GM18526 (cell line): ENCODE data around the gene CLDN22.
A peak's percentile ranks its signal among the peaks of the same experiment; 100 is the strongest.

ENCODE experiments used
- POLR2A ChIP-seq: IDR thresholded peaks from 3 replicates; pipeline ENCODE4 v1.6.1; 2011; ENCODE audit not compliant: insufficient read length; ENCODE audit errors: extremely low read depth

Gene CLDN22

DNA sequence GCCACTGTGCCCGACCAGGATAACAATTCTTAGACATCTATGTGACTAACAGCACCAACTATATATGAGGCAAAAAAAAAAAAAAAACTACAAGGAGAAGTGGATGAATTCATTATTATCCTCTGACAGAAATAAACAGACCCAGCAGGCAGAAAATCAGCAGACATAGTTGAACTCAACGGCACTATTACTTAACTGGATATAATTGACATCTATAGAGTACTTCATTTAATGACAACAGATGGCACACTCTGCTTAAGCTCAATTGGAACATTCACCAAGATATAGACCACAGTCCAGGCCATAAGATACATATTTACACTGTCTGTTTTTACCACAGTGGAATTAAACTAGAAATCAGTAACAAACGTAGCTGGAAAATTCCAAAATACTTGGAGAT, 13.3 kb downstream of the CLDN22 start:
- no peak for TF ChIP-seq POLR2A

DNA sequence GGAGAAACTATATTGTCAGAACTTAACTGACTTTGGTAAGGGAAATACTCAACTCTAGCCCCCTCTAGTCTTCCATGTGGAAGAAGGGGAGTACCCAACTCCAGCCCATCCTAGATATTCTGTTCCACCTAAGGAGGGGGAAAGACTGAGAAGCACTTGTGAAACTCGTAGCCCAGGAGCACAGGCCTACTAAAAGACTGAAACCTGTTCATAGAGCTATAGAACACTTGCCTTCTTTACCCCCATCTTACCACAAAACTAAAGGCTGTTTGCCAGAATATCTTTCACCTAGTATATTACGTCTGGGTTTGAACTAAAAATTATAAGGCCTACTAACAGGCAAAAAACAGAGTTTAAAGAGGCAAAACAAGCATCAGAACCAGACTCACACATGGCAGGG, 15.5 kb downstream of the CLDN22 start:
- TF ChIP-seq POLR2A = no peak

DNA sequence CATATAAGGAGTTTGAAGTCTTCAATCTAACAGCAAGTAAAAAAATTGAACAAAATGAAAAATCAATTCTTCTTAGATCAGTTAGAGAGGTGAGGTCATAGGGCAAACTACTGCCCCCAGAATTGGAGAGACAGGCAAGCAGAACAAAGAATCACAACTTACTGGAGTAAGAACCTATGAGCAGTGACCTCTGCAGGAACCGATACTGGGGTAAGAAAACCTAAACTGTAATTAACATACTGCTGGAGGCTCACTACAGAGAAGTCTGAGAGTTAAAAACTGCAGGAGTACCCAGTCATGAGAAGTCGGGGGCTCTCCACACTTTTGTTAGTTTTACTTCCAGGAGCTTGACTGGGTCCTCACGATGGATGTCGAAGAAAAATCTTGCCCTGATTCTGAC, 16.0 kb downstream of the CLDN22 start:
- no peak for TF ChIP-seq POLR2A

DNA sequence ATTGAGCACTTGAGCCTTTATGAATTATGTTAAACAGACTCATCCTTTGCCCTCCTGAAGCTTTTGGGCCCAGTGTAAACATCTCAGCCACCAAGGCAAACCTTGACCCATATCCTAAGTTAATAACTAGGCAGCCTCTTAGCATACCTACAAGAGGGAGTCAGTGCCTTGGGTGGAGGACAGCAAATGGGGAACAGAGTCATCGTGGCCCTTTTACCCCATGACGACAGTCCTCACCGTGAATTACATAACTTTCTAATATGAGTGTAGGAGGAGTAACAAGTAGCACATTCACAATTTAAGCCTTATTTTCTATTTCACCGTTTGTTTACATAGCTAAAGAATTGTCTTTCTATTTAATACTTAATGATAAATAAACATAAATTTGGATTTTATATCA, 16.8 kb downstream of the CLDN22 start:
- no peak for TF ChIP-seq POLR2A

DNA sequence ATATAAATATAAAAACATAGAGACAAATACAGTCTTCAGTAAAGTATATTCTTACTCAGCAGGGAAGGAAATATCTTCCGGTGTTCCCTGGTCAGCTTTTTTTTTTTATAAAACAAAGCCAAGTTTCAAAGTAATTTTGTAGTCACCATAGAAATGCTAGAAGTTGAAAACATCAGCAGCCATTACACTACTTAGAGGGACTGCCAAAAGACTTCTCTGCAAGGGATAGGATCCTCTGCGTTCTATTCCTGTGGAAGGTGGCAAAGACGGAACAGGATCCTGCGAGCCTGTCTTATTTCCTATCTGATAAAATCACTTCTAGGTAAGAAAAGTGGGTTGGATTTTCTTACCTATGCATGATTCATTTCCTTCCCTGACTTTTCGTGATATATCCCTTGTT, 19.4 kb downstream of the CLDN22 start:
- TF ChIP-seq POLR2A = no peak

GRCh38 chr4:183300070-183300469, 20.0 kb downstream of the CLDN22 start:
- no peak for TF ChIP-seq POLR2A

DNA sequence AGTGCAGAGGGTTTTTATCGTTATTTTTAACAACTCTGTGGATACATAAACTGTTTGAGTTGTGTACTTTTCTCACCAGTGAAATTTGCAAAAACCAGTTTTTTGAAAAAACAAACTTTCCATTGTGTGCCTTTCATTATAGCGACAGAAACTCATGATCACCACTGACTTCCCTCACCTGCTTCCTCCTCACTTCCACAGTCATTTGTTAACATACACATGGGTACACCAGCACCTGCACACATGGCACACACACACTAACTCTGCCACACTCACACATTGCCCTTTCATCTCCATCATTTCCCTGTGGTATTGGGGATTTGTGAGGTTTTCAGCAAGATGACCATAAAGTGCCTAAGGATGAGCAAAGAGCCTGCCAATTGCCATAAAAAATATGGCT, 20.6 kb downstream of the CLDN22 start:
- TF ChIP-seq POLR2A = no peak

DNA sequence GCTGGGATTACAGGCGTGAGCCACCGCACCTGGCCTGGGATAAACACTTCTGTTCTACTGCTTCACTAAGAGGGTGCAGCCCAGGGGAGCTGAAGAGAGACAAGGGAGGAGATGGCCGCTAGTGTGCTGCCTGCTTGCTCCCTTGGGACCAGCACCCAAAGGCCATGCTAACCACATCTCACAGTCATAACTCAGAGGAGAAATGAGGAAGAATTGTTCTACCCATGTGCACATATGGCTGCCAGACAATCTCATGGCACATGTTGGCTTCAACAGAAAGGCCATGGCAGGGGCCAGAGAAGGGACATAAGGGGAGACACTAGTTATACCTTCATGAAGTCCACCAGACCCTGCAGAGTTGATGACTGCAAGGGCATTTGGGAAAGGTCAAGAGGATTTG, 22.4 kb downstream of the CLDN22 start:
- TF ChIP-seq POLR2A = no peak

DNA sequence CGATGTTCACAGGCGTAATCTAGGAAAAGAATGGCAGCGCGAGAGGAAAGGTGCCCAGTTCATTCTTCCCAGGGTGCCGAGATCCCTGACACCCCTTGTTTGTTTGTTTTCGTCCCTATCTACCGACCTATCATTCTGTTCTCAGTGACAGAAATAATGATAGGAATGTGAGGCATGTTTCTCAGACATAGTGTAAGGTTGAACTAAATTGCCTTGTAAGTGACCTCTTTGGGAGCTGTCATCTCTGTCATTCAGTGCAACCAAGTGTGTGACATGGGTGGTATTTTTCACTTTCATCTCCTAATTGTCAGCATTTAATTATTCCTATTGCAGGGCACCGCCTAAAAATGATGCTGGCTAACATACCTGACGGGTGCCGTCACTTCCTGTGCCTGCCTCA, 24.4 kb downstream of the CLDN22 start:
- TF ChIP-seq POLR2A = no peak

DNA sequence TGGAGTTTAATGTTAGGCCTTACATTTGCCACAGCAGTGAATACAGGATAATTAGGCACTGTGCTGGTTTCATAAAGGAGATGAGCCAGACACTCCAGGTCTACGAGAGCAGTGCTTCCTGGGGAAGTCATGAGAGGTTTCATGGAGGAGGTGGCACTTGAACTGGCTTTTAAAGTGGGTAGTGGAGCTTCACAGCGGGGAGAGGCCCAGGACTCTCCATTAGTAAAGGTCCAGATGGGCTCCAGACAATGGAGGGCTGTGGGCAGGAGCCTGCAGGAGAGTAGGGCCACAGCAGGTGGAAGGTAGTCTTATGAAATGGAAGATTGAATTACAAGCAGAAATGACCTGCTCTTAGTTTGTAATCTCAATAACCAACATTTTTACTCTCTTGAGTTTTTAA, 29.0 kb downstream of the CLDN22 start:
- TF ChIP-seq POLR2A = no peak

DNA sequence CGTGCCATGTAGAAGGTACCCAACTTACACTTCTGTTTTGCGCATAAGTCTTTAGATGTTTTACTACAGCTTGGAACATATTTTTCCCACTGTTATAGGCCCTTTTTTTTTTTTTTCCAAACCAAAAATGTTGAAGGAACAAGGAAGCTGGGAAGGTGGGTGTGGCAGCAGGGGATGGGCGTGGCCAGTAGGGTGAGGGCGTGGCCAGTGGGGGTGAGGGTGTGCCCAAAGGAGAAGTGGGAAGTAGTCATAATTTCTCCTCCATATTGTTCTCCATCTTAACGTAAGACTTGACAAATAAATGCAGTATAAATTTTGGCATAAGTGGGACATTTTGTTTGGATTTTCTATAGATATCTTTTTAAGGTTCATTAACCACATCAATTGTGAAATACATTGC, 30.4 kb downstream of the CLDN22 start:
- TF ChIP-seq POLR2A = no peak

DNA sequence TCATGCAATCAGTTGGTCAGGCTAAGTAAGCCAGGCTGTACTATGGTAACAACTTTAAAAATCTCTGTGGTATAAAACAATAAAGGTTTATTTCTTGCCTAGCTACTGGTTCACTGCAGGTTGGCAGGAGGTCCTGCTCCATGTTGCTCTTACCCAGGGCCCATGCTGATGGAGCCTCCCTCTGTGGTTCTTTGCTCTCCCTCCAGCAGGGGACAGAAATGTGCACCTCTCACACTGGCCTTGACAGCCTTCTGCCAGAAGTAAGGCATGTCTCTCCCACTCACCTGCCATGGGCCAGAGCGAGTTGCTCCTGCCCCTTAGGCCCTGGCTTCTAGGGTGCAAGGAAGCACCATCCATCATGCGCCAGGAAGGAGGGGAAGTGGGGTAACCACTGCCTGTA, 31.1 kb downstream of the CLDN22 start:
- TF ChIP-seq POLR2A = no peak

GRCh38 chr4:183287677-183288076, 32.4 kb downstream of the CLDN22 start:
- peak; percentile 43 for TF ChIP-seq POLR2A

DNA sequence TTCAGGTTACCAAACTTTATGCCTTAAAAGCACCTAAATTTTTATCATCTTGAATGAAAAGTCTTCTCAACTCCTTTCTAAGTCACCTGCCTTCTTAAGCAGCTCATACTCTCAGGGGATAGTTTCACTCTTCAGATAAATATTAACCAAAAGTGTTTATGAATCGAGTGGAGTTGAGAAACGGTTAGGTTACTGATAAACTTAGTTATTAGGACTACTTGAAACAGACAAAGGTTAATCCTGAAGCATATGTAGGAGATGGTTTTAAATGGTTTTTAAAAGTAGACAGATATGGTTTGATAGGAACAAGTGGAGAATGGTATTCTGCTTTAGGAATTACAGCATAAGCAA, 32.8 kb downstream of the CLDN22 start:
- TF ChIP-seq POLR2A = no peak

- TF ChIP-seq POLR2A = no peak
These were observed 33.3 kb downstream of the CLDN22 start for GRCh38 chr4:183286590-183287308.

DNA sequence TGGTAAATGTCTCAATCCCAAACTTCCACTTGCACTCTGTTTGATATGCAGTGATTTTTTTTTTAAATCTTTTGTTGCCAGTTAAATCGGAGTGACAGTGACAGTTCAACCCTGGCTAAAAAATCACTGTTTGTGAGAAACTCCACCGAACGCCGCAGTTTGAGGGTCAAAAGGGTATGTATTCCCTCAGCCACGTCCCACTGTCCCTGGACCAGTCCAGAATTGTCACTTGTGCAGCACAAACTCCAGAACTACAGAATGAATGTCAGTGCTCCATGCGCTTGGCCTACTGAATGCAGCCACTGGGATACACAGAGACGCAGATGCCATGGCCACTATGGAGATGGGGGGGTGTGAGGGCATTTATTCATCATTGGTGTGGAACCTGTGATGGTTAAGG, 34.2 kb downstream of the CLDN22 start:
- TF ChIP-seq POLR2A = no peak

DNA sequence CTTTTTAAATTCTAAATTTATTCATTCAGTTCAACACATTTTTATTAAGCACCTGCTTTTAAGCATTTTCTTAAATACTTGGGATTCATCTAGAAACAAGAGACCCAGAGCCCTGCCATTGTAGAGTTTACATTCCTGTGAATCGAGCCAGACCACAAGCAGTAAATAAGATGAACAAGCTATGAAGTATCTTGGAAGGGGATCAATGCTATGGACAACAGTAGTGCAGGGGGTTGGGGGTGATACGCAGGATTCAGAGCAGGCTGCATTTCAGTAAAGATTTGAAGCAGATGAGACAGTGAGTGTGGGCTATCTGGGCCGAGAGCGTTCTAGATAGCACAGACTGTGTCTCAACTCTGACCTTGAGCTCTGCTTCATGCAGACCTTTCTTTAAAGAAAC, 35.1 kb downstream of the CLDN22 start:
- no peak for TF ChIP-seq POLR2A
